Measurements from ENCODE around the gene ADORA2A. TPM values are rescaled to one million over a fixed set of nuclear protein-coding genes. Genes with fewer than 3 reads are reported as not detected.
A peak's percentile ranks its signal among the peaks of the same experiment; 100 is the strongest.

Gene ADORA2A
- total RNA-seq, 4 donors from 2014 or later, result 0.39 to 8.4 (median 1.3) TPM

- intact Hi-C loops (cut with DNase I; ENCODE audit: low total_unique reads), result no loop called here
- no peak overlapping the region for H3K4me3 ChIP-seq (ENCODE audit: low read depth, poor library complexity, severe bottlenecking)
- TF ChIP-seq, protein P1, sequence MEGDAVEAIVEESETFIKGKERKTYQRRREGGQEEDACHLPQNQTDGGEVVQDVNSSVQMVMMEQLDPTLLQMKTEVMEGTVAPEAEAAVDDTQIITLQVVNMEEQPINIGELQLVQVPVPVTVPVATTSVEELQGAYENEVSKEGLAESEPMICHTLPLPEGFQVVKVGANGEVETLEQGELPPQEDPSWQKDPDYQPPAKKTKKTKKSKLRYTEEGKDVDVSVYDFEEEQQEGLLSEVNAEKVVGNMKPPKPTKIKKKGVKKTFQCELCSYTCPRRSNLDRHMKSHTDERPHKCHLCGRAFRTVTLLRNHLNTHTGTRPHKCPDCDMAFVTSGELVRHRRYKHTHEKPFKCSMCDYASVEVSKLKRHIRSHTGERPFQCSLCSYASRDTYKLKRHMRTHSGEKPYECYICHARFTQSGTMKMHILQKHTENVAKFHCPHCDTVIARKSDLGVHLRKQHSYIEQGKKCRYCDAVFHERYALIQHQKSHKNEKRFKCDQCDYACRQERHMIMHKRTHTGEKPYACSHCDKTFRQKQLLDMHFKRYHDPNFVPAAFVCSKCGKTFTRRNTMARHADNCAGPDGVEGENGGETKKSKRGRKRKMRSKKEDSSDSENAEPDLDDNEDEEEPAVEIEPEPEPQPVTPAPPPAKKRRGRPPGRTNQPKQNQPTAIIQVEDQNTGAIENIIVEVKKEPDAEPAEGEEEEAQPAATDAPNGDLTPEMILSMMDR (IDR thresholded peaks at IDR 0.05), result no peak
- TF ChIP-seq POLR2A (IDR thresholded peaks at IDR 0.05), result no peak
- no peak for DNase-seq (ENCODE audit: low spot score in 2 of 2)
- WGBS, 2 donors, result 66 to 70% methylated on average over 9 of the region's 9 CpGs
Observed at GRCh38 chr22:24455751-24456426, 28.5 kb downstream of the ADORA2A start.

GRCh38 chr22:24457894-24458420, 30.6 kb downstream of the ADORA2A start:
- WGBS, 2 donors, result 95 to 96% methylated on average over 3 of the region's 3 CpGs
- intact Hi-C loops (cut with DNase I; ENCODE audit: low total_unique reads), result no loop called here
- no peak for DNase-seq (ENCODE audit: low spot score in 2 of 2)
- H3K4me3 ChIP-seq (ENCODE audit: low read depth, poor library complexity, severe bottlenecking), result no peak overlapping the region
- no peak for TF ChIP-seq POLR2A (IDR thresholded peaks at IDR 0.05)
- TF ChIP-seq, protein P1 (IDR thresholded peaks at IDR 0.05), result no peak

- intact Hi-C loops (cut with DNase I; ENCODE audit: low total_unique reads), result no loop called here
- WGBS, 2 donors, result 76 to 83% methylated on average over 1 of the region's 1 CpG
Observed at GRCh38 chr22:24459911-24460310, 32.5 kb downstream of the ADORA2A start.

DNA sequence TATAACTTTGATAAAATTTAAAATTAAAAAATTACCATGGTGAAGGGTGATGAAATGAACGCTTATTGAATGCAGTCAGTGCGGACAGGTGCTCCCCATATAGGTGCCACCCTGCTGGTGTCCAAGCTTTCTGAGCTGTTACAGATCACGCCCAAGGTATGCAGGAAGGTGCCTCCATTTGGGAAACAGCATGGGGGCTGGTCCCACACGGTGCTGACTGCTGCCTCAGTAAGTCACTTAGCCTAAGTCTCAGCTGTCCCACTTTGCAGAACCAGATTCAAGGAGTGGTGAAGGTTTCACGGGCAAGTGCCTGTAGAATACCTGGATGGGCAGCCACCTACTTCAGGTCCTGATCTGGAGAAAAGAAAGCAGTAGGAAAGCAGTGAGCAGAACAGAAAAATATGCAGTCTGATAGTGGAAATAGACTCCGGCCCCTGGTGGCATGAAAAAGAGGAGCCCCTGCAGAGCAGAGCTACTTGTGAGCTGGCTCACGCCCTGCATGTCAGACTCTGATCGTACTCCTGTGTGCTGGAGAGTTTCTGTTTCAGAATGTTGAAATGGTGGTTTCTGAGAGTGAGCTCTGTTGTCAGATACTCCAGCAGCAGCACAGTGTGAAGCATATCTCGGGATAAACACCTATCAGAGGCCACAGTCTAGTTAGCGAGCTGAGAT, 33.2 kb downstream of the ADORA2A start:
- TF ChIP-seq, protein P1 (IDR thresholded peaks at IDR 0.05), result no peak
- no peak for TF ChIP-seq POLR2A (IDR thresholded peaks at IDR 0.05)
- no peak overlapping the region for H3K4me3 ChIP-seq (ENCODE audit: low read depth, poor library complexity, severe bottlenecking)
- intact Hi-C loops (cut with DNase I; ENCODE audit: low total_unique reads), result no loop called here
- peak in 1 of 2 donors; percentile 40 for DNase-seq (ENCODE audit: low spot score in 2 of 2)
- WGBS, 2 donors, result 72 to 77% methylated on average over 10 of the region's 10 CpGs

More at GRCh38 chr22:24459911-24460310, 32.5 kb downstream of the ADORA2A start:
- DNase-seq (ENCODE audit: low spot score in 2 of 2), result no peak
- TF ChIP-seq POLR2A (IDR thresholded peaks at IDR 0.05), result no peak
- TF ChIP-seq, protein P1 (IDR thresholded peaks at IDR 0.05), result no peak
- no peak overlapping the region for H3K4me3 ChIP-seq (ENCODE audit: low read depth, poor library complexity, severe bottlenecking)

DNA sequence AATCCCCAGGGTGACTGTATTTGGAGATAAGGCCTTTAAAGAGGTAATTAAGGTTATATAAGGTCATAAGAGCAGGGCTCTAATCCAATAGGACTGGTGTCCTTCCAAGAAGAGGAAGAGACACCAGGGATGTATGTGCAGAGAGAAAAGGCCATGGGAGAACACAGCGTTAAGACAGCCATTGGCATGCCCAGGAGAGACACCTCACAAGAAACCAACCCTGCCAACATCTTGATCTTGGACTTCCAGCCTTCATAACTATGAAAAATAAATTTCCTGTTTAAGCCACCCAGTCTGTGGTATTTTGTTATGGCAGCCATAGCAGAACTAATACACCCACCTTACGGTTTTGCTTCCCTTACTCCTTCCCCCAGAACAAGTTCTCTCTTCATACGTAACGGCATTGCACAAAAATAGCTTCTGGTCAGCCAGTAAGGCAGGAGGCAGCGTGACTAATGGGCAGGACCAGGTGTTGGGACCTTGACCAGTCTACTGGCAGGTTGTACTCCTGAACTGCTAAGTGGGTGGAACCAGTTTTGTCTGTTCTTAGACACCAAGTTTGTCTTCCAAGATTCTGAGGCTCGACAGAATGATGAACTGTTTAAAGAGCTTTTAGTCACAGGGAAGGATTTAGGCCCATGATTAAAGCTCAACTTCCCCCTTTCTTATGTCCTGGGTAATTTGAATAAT, 35.8 kb downstream of the ADORA2A start:
- TF ChIP-seq POLR2A (IDR thresholded peaks at IDR 0.05), result no peak
- TF ChIP-seq, protein P1 (IDR thresholded peaks at IDR 0.05), result no peak
- no peak for DNase-seq (ENCODE audit: low spot score in 2 of 2)
- H3K4me3 ChIP-seq (ENCODE audit: low read depth, poor library complexity, severe bottlenecking), result no peak overlapping the region
- WGBS, 2 donors, result 84 to 89% methylated on average over 6 of the region's 6 CpGs
- intact Hi-C loops (cut with DNase I; ENCODE audit: low total_unique reads), result no loop called here

All from lower leg skin (tissue), 4 donors.